KBM-7 (cell line): ENCODE results near the gene FAM90A1.
"Not testable (repeated sequence)": the region's sequence is repeated elsewhere in the genome, so short reads cannot be mapped to it uniquely, and the experiment has no call there.

Experiments used
- DNase-seq: peaks from one replicate; pipeline ENCODE4 v3.0.0-alpha.2; 2015
- in situ Hi-C: fragments of 300-500 bp; cut with MboI; formaldehyde crosslinking; loops from 2 replicates; pipeline ENCODE4 v1.14.3; 2020; ENCODE audit warnings: low sequenced_read_pairs, low pct_unique_long_range_greater_than_20kb, mixed read lengths

The FAM90A1 gene

DNA sequence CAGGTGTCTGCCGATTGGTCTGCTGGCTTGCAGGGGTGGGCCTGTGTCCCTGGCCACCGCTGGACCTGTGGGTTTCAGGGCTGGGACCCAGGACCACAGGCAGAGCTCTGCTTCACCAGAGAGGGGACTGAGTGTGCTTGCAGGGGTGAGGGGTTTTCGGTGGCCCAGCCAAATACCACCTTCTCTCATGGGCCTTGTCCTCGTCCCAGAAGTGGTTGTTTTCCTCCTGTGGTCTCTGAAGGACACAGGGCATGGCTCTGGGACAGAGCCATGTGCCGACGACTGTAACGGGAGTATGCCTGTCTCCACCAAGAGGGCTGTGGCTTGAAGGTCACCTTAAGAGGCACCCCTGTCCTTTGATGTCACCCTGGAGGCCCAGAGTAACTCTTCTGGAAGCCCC lies 7.3 kb upstream of the FAM90A1 start:
- in situ Hi-C loops, DNase-seq: not testable (repeated sequence)

DNA sequence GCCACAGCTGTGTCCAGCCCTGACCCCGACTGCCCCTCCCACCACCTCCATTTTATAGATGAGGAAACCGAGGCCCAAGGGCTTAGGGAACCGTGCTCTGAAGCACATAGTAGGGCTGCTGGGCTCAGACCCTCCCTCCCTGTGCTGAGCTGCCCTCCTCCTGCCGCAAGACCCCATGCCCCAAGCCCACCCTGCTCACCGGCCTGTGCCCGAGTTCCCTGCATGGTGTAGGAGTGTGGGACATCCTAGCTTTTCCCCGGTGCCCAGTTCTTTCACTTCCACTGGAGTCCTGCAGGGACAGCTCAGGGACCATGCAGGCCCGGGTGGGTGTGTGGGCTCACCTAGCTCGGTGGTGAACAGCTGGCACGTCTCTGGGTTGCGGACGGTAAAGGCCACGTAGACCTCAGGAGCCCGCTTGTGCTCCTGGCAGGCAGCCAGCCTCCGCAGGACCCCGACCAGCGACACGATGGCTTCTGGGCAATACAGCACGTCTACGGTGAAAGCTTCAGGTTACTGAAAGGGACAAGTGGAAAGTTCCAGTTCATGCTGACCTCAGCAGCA lies 6.6 kb upstream of the FAM90A1 start:
- DNase-seq, in situ Hi-C loops: not testable (repeated sequence)

GRCh38 chr12:8233300-8233855 lies 6.0 kb upstream of the FAM90A1 start:
- in situ Hi-C loops, DNase-seq: not testable (repeated sequence)

- DNase-seq: peak; percentile 87
Measured at GRCh38 chr12:8231666-8232608, 4.5 kb upstream of the FAM90A1 start.

DNA sequence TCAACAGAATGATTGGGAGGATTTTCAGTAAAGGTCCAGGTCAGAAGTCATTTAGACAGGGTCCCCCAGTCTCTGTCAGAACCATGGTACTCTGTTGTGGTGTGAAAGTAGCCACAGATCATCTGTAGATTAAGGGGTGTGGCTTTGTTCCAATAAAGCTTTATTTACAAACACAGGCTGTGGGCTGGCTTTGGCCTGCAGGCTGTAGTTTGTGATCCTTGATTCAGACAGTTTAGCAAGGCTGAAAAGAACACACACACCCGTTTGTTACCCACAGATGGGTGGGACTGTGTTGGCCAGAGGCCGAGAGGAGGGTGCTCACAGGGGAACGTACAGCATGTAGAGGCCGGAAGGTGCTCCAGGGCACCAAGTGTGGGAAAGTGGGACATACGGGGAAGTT lies 3.6 kb upstream of the FAM90A1 start:
- DNase-seq, in situ Hi-C loops: not testable (repeated sequence)

More at GRCh38 chr12:8231666-8232608, 4.5 kb upstream of the FAM90A1 start:
- in situ Hi-C loops: not testable (repeated sequence)

- DNase-seq, in situ Hi-C loops: not testable (repeated sequence)
Measured at GRCh38 chr12:8229486-8229885, 2.1 kb upstream of the FAM90A1 start.

DNA sequence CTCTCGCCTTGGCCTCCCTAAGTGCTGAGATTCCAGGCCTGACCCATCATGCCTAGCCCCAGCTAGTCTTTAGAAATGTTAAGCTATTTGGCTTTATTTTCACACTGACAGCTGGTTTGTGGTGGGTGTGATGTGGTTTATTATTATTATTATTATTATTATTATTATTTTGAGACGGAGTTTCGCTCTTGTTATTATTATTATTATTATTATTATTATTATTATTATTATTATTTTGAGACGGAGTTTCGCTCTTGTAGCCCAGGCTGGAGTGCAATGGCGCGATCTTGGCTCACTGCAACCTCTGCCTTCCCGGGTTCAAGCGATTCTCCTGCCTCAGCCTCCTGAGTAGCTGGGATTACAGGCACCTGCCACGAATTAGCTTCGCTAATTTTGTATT lies 1.2 kb upstream of the FAM90A1 start:
- DNase-seq, in situ Hi-C loops: not testable (repeated sequence)

- in situ Hi-C loops, DNase-seq: not testable (repeated sequence)
Measured at GRCh38 chr12:8227732-8228077, 287 bp upstream of the FAM90A1 start.

DNA sequence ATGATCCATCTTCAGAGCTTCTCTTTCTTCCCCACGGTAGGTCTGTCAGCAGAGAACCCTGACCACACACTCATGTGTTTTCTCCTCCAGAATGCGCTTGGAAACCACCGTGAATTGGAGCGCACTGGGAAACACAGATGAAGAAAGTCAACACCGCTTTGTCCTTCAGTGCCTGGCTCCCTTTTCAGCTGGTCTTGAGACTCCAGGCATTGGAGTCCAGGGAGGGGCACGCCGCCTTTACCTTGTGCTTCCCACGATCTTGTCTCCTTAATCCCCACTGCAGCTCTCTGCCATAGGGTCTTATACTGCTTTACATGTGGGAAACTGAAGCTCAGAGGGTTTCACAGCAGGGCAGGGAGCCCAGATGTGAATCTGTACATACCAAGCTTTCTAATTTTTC lies 1.1 kb downstream of the FAM90A1 start:
- DNase-seq: no peak
- in situ Hi-C loops: no loop called here

DNA sequence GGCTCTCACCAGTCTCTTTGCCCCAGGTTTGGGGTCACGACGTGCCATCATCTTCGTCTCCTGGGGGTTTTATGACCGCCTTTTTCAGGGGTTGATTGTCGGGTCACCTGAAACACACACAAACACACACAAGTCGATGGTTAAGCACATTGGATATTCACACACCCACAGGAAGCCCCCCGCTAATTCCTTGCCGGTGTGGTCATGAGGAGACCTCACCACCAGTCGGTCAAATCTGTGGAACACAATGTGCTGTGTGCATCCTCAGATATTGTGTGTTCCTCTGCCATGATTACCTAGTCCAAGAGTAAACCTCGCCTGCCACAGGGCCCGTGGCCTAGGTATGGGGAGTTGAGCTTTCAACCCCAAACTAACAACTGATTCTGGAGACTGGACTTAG lies 2.6 kb downstream of the FAM90A1 start:
- in situ Hi-C loops, DNase-seq: not testable (repeated sequence)

- in situ Hi-C loops: not testable (repeated sequence)
Measured at GRCh38 chr12:8223646-8224045, 3.8 kb downstream of the FAM90A1 start.

DNA sequence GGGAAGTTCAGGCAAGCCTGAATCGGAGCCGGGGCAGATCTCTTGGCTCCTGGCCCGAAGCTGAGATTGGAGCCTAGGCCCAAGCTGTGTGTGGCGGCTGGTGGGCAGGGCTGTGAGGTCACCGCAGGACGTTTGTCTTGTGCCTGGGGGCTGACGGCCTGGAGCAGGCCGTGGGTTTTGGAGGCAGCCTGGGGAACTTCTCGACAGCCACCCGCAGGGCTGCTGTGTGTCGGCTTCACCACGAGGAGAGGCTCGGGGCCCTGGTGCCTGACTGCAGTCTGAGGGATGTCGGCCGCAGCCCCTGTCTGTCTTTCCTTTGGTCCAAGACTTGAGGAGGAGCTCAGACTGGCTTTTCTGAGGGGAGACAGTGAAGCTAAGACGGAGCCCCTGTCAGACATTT lies 5.1 kb downstream of the FAM90A1 start:
- in situ Hi-C loops, DNase-seq: not testable (repeated sequence)

More at GRCh38 chr12:8223646-8224045, 3.8 kb downstream of the FAM90A1 start:
- DNase-seq: not testable (repeated sequence)

DNA sequence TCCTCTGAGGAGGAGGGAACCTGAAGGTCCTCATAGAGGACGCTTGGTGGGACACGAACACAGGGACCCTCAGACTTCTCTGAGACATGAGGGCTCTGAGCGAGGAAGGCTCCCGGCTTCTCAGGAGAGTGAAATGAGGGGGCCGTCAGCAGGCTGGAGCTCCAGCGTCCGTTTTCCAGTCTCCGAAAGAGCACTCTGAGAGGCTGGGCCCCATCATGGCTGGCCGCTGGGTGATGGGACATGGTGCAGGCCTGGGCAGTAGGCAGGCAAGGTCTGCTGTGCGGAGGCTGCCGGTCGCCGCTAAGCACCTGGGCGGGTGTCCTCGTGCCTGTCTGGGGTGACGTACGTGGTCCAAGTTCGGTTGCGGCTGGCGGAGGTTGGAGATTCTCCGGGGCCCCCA lies 5.6 kb downstream of the FAM90A1 start:
- DNase-seq, in situ Hi-C loops: not testable (repeated sequence)

GRCh38 chr12:8221375-8221774 lies 6.0 kb downstream of the FAM90A1 start:
- DNase-seq, in situ Hi-C loops: not testable (repeated sequence)

DNA sequence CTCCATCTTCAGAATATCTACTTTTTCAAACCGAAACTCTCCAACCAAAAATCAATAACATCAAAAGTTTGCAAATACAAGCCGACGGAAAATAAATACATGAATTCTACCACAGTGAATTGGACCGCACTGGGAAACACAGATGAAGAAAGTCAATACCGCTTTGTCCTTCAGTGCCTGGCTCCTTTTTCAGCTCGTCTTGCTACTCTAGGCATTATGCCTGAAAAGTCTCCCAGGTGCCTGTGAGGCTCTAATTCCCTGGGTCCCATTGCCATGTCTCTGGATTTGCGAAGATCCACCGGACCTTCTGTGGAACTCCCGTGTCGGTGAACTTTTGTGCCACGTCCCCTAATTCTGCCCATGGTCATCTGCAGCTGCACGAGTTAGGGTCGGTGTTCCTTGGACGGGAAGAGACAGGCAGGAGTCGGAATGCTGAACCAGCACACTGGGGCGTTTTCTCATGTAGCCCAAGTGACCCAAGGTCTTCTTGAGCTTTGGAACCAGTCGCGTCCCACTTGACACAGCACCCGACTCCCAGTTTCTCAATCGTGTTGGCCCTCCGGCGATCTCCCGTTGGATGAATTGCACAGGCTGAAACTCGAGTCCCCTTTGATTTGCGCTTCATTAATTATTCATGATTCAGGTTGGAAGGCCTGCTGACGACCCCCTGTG lies 8.6 kb downstream of the FAM90A1 start:
- in situ Hi-C loops, DNase-seq: not testable (repeated sequence)

DNA sequence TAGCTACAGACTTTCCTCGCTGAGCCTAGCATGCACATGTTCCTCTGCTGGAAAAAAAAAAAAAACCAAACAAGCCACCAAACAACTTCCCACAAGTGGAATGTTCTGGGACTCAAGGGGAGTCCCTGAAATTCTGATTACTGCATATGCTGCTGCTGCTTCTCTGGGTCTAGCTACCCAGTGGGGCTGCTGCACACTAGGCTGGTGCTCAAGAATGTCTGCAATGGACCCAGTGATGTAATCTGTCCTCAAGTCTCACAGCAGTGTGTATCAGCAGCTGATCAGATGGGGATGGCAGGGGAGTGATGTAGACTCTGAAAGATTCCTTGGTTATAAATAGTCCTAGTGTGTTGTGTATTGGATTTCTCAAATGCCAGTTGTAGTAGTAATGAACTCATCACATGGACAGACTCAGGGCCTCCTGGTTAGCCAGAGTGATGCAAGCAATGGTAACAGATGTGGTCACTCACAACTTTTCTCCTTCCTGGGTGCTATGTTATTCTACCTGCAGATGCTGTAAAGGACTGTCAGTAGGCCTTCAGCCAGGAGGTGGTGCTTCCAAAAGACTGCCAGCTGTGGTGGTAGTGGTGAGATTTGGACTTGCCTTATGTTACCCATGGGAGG lies 29.6 kb downstream of the FAM90A1 start:
- DNase-seq, in situ Hi-C loops: not testable (repeated sequence)

GRCh38 chr12:8188088-8188487 lies 39.3 kb downstream of the FAM90A1 start:
- in situ Hi-C loops: not testable (repeated sequence)

GRCh38 chr12:8184206-8184605 lies 43.2 kb downstream of the FAM90A1 start:
- in situ Hi-C loops, DNase-seq: not testable (repeated sequence)

More at GRCh38 chr12:8188088-8188487, 39.3 kb downstream of the FAM90A1 start:
- DNase-seq: not testable (repeated sequence)

DNA sequence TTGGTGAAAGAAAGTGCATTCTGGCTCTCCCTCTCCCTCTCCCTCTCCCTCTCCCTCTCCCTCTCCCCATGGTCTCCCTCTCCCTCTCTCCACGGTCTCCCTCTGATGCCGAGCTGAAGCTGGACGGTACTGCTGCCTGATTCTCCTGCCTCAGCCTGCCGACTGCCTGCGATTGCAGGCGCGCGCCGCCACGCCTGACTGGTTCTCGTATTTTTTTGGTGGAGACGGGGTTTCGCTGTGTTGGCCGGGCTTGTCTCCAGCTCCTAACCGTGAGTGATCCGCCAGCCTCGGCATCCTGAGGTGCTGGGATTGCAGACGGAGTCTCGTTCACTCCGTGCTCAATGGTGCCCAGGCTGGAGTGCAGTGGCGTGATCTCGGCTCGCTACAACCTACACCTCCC lies 44.1 kb downstream of the FAM90A1 start:
- DNase-seq, in situ Hi-C loops: not testable (repeated sequence)
